Measurements from ENCODE around the gene MT1B. TPM values are rescaled to one million over a fixed set of nuclear protein-coding genes. Genes with fewer than 3 reads are reported as not detected.

The MT1B gene
- total RNA-seq, 2 experiments from 2014 or later = not detected

DNA sequence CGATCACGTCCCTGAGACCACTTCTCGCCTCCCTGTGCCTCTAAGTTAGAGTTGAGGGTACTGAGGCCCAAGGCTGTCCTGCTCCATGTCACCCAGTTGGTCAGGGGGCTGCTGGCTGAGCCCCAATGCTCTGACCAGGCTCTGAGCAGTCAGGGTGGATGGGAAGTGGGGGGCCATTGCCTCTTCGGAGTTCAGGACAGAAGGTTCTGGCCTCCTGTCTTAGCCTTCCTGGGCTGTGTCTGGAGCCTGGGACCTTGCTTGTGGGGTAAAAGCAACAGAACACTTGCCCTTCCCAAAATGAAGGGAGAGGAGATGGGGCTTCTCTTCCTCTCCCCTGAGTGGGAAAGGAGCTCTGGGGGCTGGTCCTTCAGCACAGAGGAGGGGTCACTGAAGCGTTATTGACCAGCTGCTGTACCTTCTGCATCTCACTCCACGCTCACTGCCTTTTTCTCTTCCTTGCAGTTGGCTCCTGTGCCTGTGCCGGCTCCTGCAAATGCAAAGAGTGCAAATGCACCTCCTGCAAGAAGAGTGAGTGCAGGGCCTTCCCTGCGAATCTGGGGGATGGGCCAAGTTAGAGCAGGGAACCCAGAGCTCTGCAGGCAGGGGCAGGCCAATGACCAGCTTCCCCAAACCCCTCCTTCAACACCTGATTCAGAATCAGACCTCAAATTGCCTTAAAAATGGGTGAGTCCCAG is 31.2 kb downstream of the MT1B start:
- intact Hi-C loops (cut with micrococcal nuclease; ENCODE audit: unreplicated experiment) = no loop called here
- Histone ChIP-seq H2AFZ (ENCODE audit: low read length) (peak overlapping the region; percentile 65), H3K4me2 (ENCODE audit: low read length) (peak overlapping the region; percentile 78), H3K79me2 (ENCODE audit: insufficient read depth, low read depth, low read length) (no peaks in the 10 kb centered on the region), H3K27ac (ENCODE audit: low read depth, low read length, poor library complexity, severe bottlenecking) (no peak overlapping the region), H3K36me3 (ENCODE audit: insufficient read depth, low read length) (no peaks in the 10 kb centered on the region), H3K4me1 (ENCODE audit: insufficient read depth, low read length, poor library complexity, severe bottlenecking) (peaks cover 22% of the 10 kb centered on the region), H3K9me2 (ENCODE audit: insufficient read depth, low read length) (no peaks in the 10 kb centered on the region), H3K4me3 (ENCODE audit: low read depth, low read length, poor library complexity, severe bottlenecking) (peak overlapping the region; percentile 69), H3K9me3 (ENCODE audit: low read length) (no peaks in the 10 kb centered on the region), H4K20me1 (ENCODE audit: insufficient read depth, low read length) (no peaks in the 10 kb centered on the region)
- peak; percentile 7 for DNase-seq (ENCODE audit: low spot score)
- TF ChIP-seq EZH2phosphoT487 (IDR thresholded peaks at IDR 0.05; ENCODE audit: borderline replicate concordance, low read depth, low read length) = no peak
- TF ChIP-seq CTCF (conservative IDR thresholded peaks at IDR 0.05; ENCODE audit: low read length) = no peak
- ChIA-PET POLR2A (interaction anchor here (0.5 to 2.0 kb wide), 6 partner anchors 13 to 1725 kb away, joined by 3 to 17 read pairs (median 3); no protein-coding TSS in a partner anchor), CTCF (ENCODE audit: unreplicated experiment) (interaction anchor here (1.9 kb wide), 1 partner anchor 19 kb away, joined by 9 read pairs; no protein-coding TSS in a partner anchor)
- TSS peak; percentile 94 for BruUV-seq (replicated peaks)

DNA sequence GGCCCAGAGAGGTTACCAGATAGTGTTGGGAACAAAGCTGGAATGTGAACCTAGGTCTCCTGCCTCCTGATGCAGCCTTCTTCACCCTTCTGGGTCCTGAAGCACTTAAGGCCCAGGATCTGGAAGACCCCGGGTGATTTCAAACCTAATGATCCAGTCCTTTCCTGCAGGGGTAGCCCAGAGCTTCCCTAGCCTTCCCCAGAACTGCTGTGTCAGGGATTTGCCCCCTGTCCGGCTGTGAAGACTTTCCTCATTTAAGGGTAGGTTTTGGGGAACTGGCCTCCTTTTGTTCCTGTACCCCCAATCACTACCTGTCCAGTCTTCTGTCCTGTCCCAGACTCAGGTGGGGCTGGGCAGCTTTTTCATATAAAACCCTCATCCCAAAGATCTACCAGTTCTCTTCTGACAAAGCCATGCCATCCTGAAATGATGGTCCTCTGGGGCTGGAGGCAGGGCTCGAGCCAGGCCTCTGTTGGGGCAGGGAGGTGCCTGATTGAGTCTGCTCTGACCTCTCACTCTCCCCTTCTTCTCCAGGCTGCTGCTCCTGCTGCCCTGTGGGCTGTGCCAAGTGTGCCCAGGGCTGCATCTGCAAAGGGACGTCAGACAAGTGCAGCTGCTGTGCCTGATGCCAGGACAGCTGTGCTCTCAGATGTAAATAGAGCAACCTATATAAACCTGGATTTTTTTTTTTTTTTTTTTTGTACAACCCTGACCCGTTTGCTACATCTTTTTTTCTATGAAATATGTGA is 31.9 kb downstream of the MT1B start:
- Histone ChIP-seq H3K36me3 (ENCODE audit: insufficient read depth, low read length) (no peaks in the 10 kb centered on the region), H4K20me1 (ENCODE audit: insufficient read depth, low read length) (no peaks in the 10 kb centered on the region), H3K4me2 (ENCODE audit: low read length) (0 out of 2 replicates have a peak overlapping the region, but pooled peaks have one; percentile 78), H3K79me2 (ENCODE audit: insufficient read depth, low read depth, low read length) (no peaks in the 10 kb centered on the region), H3K9me3 (ENCODE audit: low read length) (no peaks in the 10 kb centered on the region), H3K4me3 (ENCODE audit: low read depth, low read length, poor library complexity, severe bottlenecking) (no peak overlapping the region), H3K27ac (ENCODE audit: low read depth, low read length, poor library complexity, severe bottlenecking) (no peak overlapping the region), H3K9me2 (ENCODE audit: insufficient read depth, low read length) (no peaks in the 10 kb centered on the region), H3K4me1 (ENCODE audit: insufficient read depth, low read length, poor library complexity, severe bottlenecking) (peaks cover 22% of the 10 kb centered on the region), H2AFZ (ENCODE audit: low read length) (no peak overlapping the region)
- TF ChIP-seq EZH2phosphoT487 (IDR thresholded peaks at IDR 0.05; ENCODE audit: borderline replicate concordance, low read depth, low read length) (no peak), CTCF (conservative IDR thresholded peaks at IDR 0.05; ENCODE audit: low read length) (no peak)
- intact Hi-C loops (cut with micrococcal nuclease; ENCODE audit: unreplicated experiment) = no loop called here
- ChIA-PET CTCF (ENCODE audit: unreplicated experiment) (interaction anchor here (1.9 kb wide), 1 partner anchor 18 kb away, joined by 9 read pairs; no protein-coding TSS in a partner anchor), POLR2A (interaction anchor here (0.7 to 2.0 kb wide), 5 partner anchors 12 to 163 kb away, joined by 3 to 17 read pairs (median 3); no protein-coding TSS in a partner anchor)
- BruUV-seq (replicated peaks) = no TSS peak
- DNase-seq (ENCODE audit: low spot score) = no peak

Measured in OCI-LY7 (cell line).